ENCODE measurements around the gene ZNHIT2.

DNA sequence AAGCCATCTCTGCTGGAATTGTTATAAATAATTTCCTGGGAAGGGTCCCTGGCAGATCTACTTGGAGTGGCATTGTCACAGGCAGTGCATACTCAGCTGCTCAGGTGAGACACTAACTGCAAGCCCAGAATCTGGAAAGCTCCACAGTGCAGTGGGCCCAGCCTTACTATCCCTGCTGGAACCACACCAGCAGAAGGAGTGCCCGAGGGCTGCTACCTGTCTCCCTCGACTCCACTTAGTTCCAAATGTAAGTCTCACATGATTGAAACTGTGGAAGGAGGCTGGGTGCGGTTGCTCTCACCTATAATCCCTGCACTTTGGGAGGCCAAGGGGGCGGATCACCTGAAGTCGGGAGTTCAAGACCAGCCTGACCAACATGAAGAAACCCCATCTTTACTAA lies 31.2 kb upstream of the ZNHIT2 start:
- TF ChIP-seq, protein P1, sequence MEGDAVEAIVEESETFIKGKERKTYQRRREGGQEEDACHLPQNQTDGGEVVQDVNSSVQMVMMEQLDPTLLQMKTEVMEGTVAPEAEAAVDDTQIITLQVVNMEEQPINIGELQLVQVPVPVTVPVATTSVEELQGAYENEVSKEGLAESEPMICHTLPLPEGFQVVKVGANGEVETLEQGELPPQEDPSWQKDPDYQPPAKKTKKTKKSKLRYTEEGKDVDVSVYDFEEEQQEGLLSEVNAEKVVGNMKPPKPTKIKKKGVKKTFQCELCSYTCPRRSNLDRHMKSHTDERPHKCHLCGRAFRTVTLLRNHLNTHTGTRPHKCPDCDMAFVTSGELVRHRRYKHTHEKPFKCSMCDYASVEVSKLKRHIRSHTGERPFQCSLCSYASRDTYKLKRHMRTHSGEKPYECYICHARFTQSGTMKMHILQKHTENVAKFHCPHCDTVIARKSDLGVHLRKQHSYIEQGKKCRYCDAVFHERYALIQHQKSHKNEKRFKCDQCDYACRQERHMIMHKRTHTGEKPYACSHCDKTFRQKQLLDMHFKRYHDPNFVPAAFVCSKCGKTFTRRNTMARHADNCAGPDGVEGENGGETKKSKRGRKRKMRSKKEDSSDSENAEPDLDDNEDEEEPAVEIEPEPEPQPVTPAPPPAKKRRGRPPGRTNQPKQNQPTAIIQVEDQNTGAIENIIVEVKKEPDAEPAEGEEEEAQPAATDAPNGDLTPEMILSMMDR (conservative IDR thresholded peaks at IDR 0.05) = no peak
- TF ChIP-seq ZFX (IDR thresholded peaks at IDR 0.05) = no peak

Data from C4-2B (cell line).